ENCODE results near the gene IGF2BP2.
"Not testable (repeated sequence)": the region's sequence is repeated elsewhere in the genome, so short reads cannot be mapped to it uniquely, and the experiment has no call there.

Gene IGF2BP2

DNA sequence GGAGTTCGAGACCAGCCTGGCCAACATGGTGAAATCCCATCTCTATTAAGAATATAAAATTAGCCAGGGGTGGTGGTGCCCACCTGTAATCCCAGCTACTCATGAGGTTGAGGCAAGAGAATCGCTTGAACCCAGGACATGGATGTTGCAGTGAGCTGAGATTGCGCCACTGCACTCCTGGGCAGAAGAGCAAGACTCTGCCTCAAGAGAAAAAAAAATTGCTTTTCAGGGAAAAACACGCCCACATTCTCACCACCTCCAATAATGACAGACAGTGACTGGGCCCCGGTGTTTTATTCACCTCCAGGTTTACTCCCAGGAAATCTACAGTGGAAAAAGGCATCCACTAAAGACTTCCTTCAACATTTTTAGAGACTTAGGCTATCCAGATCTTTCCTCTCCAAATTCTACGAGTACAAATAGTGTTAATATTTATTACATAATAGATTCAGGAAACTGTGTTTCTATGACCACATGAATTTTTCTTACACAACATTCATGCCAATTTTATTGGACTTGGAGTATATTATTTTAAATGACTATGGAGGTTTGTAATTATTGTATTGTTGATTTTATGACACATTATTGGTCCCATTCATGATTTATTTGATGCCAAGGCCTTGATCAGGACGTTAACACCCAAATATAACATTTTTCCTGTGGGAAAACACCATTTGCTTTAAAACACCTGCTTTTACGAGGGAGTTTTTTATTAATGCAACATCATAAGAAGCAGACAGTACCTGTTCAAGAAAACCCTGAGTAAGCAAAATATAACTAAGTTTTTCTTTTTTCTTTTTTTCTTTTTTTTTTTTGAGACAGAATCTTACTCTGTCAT, 26.6 kb downstream of the IGF2BP2 start:
- no peak overlapping the region for H3K4me3 Mint-ChIP-seq
- H3K4me1 Mint-ChIP-seq (ENCODE audit: low read depth) = no peaks in the 10 kb centered on the region
- no peaks in the 10 kb centered on the region for H3K36me3 Mint-ChIP-seq
- no peak overlapping the region for H3K27ac Mint-ChIP-seq
- H3K27me3 Mint-ChIP-seq = peaks cover 2% of the 10 kb centered on the region
- H3K9me3 Mint-ChIP-seq (ENCODE audit: low read depth) = no peaks in the 10 kb centered on the region

- H3K27ac Mint-ChIP-seq = no peak overlapping the region
- H3K4me1 Mint-ChIP-seq (ENCODE audit: low read depth) = no peaks in the 10 kb centered on the region
- peaks cover 2% of the 10 kb centered on the region for H3K27me3 Mint-ChIP-seq
- H3K9me3 Mint-ChIP-seq (ENCODE audit: low read depth) = no peaks in the 10 kb centered on the region
- H3K36me3 Mint-ChIP-seq = no peaks in the 10 kb centered on the region
- no peak overlapping the region for H3K4me3 Mint-ChIP-seq
Observed at GRCh38 chr3:185797108-185797881, 27.5 kb downstream of the IGF2BP2 start.

DNA sequence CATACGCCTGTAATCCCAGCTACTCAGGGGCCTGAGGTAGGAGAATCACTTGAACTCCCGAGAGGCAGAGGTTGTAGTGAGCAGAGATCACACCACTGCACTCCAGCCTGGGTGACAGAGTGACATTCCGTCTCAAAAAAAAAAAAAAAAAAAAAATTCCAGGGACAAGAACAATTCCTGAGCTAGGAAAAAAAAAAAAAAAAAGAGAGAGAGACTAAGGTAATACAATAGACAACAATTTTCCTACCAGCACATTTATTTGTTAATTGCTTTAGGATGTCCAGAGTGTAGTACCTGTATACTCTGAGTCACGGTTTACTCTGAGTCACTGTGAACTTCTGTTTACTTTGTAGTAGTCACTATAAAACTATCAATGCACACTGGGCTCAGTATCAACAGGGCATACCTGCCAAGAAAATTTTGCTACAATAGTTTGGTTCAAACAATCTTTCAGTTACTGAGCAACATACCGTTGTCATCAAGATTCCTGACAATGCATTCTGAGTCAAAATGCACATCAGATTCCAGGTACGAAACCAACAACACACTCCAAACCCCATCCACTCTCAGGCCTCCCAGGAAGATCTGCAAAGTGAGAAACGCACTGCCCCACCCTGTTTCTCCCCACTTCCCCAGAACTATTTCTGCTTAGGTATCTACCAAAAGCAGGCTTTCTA, 28.3 kb downstream of the IGF2BP2 start:
- Mint-ChIP-seq H3K36me3 (no peaks in the 10 kb centered on the region), H3K27me3 (peaks cover 4% of the 10 kb centered on the region), H3K9me3 (ENCODE audit: low read depth) (no peaks in the 10 kb centered on the region), H3K4me1 (ENCODE audit: low read depth) (no peaks in the 10 kb centered on the region), H3K27ac (no peak overlapping the region), H3K4me3 (no peak overlapping the region)

DNA sequence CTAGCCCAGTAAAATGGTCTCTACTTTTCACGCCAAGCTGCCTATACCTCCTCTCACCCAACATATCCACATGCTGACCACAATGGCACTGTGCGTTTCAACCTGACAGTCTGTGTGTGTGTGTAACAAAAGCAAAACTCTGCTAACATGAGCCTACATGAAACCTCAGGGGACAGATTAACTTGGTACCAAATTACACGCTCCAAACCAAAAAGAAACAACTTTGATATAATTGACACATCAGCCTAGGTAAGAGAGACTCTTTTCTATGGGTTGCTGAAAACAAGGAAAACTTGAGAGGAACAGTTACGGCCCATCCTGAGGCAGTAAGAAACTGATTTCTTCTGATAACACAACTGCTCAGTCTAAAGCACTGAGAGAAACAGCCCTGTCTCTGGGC, 31.5 kb downstream of the IGF2BP2 start:
- no peaks in the 10 kb centered on the region for H3K4me1 Mint-ChIP-seq (ENCODE audit: low read depth)
- H3K4me3 Mint-ChIP-seq = no peak overlapping the region
- H3K27me3 Mint-ChIP-seq = peaks cover 4% of the 10 kb centered on the region
- no peaks in the 10 kb centered on the region for H3K36me3 Mint-ChIP-seq
- H3K27ac Mint-ChIP-seq = no peak overlapping the region
- H3K9me3 Mint-ChIP-seq (ENCODE audit: low read depth) = no peaks in the 10 kb centered on the region

DNA sequence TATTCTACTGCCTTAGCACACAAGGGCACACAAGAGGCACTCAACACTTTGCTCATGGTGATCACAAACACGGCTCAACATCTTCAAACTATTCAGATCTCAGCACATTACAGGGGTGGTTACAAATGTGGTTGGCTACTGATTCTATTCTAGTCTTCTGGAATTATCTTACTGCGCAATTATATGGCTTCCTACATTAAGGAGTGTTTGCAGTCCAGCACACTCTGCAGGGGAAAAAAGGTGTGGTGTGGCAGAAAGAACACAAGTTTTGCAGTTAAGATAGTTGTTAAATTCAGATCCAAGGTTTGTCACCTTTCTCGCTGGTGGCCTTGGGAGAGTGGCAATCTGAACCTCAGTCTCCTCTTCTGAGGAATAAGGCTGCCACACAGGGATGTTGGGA, 31.9 kb downstream of the IGF2BP2 start:
- peaks cover 4% of the 10 kb centered on the region for H3K27me3 Mint-ChIP-seq

DNA sequence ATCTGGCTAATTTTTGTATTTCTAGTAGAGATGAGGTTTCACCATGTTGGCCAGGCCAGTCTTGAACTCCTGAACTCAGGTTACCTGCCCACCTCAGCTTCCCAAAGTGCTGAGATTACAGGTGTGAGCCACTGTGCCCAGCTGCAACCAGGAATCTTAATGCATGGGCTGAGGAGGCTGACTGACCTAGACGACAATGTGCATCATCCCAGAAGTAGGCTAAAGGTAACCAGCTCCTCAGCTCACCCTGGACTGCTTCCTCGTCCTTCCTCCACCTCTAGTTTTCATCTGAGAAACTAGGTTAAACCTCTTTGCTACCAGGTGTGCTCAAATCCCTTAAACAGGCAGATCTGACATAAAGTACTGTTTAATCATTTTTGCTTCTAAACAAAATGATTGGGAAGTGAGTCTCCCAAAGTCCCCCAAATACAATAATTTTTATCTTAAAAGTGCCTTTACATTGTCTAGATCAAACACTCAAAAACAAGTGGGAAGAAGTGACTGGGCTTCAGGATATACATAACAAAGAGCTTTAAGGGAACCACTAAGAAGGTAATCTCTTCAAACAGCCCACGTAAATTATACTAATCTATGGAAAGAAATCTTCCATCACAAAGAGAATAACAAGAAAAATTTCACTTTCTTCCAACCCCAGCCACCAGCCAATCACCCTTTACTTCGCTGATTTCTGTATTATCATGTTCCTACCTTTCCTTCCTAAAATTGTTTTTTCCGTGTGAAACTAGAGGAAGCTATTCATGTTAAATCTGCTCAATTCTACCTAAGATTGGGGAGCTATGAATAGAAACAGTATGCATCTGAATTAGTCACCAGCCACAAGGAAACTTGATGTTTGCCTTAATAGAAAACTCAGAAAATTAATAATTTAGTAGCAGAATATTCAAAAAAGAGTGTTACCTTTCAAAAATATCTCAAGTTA, 34.7 kb downstream of the IGF2BP2 start:
- Mint-ChIP-seq H3K27ac (no peak overlapping the region), H3K36me3 (no peaks in the 10 kb centered on the region), H3K4me3 (no peak overlapping the region), H3K27me3 (peaks cover 4% of the 10 kb centered on the region), H3K9me3 (ENCODE audit: low read depth) (no peaks in the 10 kb centered on the region), H3K4me1 (ENCODE audit: low read depth) (no peaks in the 10 kb centered on the region)

More for the DNA sequence above, 31.9 kb downstream of the IGF2BP2 start:
- no peaks in the 10 kb centered on the region for H3K4me1 Mint-ChIP-seq (ENCODE audit: low read depth)
- no peak overlapping the region for H3K27ac Mint-ChIP-seq
- no peaks in the 10 kb centered on the region for H3K9me3 Mint-ChIP-seq (ENCODE audit: low read depth)
- no peaks in the 10 kb centered on the region for H3K36me3 Mint-ChIP-seq
- H3K4me3 Mint-ChIP-seq = no peak overlapping the region

DNA sequence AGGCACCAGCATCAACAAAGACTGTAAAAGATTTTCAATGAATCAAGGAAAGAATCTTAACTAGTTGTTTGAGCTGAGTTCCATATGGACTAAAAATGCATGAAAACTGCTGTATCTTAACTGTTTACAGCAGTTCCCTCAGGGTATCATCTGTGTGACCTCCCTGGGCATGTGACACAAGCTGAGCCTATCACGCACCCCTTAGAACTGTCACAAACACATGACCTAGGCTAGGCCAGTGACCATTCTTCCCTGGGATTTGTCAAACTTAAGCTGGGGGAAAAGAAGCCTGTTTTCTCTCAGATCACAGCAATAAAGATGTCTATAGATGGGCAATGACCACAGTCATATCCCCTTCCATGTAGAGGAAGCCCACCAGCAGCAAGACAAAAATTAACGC, 35.7 kb downstream of the IGF2BP2 start:
- no peaks in the 10 kb centered on the region for H3K4me1 Mint-ChIP-seq (ENCODE audit: low read depth)
- H3K9me3 Mint-ChIP-seq (ENCODE audit: low read depth) = no peaks in the 10 kb centered on the region
- H3K27me3 Mint-ChIP-seq = peaks cover 4% of the 10 kb centered on the region
- H3K27ac Mint-ChIP-seq = no peak overlapping the region
- no peaks in the 10 kb centered on the region for H3K36me3 Mint-ChIP-seq
- no peak overlapping the region for H3K4me3 Mint-ChIP-seq

DNA sequence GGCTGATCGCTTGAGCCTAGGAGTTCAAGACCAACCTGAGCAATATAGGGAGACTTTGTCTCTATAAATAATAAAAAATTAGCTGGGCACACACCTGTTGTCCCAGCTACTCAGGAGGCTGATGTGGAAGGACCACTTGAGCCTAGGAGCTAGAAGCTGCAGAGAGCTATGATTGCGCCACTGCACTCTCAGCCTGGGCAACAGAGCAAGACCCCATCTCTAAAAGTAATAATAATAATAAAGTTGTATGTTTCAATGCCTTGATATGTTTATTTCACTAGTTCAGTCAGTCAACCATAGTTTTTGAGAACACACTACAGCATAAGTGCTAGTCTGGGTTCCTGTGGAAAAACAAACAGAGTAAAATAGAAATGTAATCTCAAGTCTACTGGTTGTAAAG, 36.5 kb downstream of the IGF2BP2 start:
- H3K9me3 Mint-ChIP-seq (ENCODE audit: low read depth) = no peaks in the 10 kb centered on the region
- no peaks in the 10 kb centered on the region for H3K4me1 Mint-ChIP-seq (ENCODE audit: low read depth)
- H3K27me3 Mint-ChIP-seq = peaks cover 4% of the 10 kb centered on the region
- no peak overlapping the region for H3K27ac Mint-ChIP-seq
- no peak overlapping the region for H3K4me3 Mint-ChIP-seq
- H3K36me3 Mint-ChIP-seq = no peaks in the 10 kb centered on the region

- Mint-ChIP-seq H3K36me3 (no peaks in the 10 kb centered on the region), H3K27me3 (peaks cover 5% of the 10 kb centered on the region), H3K9me3 (ENCODE audit: low read depth) (no peaks in the 10 kb centered on the region)
Observed at GRCh38 chr3:185786956-185787877, 37.6 kb downstream of the IGF2BP2 start.

GRCh38 chr3:185786258-185786657, 38.6 kb downstream of the IGF2BP2 start:
- not testable (repeated sequence) for H3K36me3 Mint-ChIP-seq; H3K9me3 Mint-ChIP-seq (ENCODE audit: low read depth); H3K27me3 Mint-ChIP-seq; H3K27ac Mint-ChIP-seq; H3K4me3 Mint-ChIP-seq; H3K4me1 Mint-ChIP-seq (ENCODE audit: low read depth)

More at GRCh38 chr3:185786956-185787877, 37.6 kb downstream of the IGF2BP2 start:
- Mint-ChIP-seq H3K4me1 (ENCODE audit: low read depth) (no peaks in the 10 kb centered on the region), H3K27ac (no peak overlapping the region), H3K4me3 (no peak overlapping the region)

DNA sequence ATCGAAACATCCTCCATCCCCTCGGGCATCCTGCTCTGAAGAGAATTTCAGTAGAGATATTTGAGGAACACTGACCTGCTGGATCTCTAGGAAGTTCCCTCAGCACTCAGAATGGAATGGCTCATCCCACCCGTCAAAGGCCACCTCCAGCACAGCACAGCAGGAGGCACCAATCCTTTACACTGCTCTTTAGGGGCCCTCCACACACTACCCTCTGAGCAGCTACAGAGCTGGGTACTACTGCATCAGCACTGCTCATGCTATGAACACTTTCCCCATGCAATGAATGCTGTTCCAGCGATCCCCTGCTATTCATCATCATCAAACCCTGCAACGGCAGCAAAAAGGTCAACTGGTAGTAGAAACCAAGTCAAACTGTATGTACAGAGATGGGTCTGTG, 40.5 kb downstream of the IGF2BP2 start:
- no peak overlapping the region for H3K27ac Mint-ChIP-seq
- H3K4me1 Mint-ChIP-seq (ENCODE audit: low read depth) = no peaks in the 10 kb centered on the region
- no peaks in the 10 kb centered on the region for H3K36me3 Mint-ChIP-seq
- no peaks in the 10 kb centered on the region for H3K9me3 Mint-ChIP-seq (ENCODE audit: low read depth)
- H3K4me3 Mint-ChIP-seq = no peak overlapping the region
- H3K27me3 Mint-ChIP-seq = peaks cover 2% of the 10 kb centered on the region

DNA sequence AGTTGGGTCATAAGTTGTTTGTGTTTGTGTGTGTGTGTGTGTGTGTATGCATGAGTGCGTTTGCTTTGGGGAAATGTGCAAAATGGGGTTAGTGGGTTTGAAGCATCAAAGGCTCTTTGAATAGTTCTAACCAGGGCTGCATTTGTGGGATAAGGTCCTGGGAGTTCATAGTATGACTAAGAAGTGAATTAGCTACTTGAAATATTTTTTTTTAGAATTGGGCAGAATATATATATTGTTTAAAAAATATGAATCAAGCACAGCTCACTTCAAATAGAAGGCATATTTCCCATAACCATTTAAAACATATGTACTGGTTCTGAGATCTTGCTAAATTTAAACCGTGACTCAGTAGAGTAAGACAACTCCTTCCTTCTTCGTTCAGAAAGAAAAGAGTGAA, 43.1 kb downstream of the IGF2BP2 start:
- H3K27me3 Mint-ChIP-seq = peaks cover 2% of the 10 kb centered on the region
- H3K27ac Mint-ChIP-seq = no peak overlapping the region
- no peaks in the 10 kb centered on the region for H3K4me1 Mint-ChIP-seq (ENCODE audit: low read depth)
- no peak overlapping the region for H3K4me3 Mint-ChIP-seq
- H3K9me3 Mint-ChIP-seq (ENCODE audit: low read depth) = no peaks in the 10 kb centered on the region
- H3K36me3 Mint-ChIP-seq = no peaks in the 10 kb centered on the region

DNA sequence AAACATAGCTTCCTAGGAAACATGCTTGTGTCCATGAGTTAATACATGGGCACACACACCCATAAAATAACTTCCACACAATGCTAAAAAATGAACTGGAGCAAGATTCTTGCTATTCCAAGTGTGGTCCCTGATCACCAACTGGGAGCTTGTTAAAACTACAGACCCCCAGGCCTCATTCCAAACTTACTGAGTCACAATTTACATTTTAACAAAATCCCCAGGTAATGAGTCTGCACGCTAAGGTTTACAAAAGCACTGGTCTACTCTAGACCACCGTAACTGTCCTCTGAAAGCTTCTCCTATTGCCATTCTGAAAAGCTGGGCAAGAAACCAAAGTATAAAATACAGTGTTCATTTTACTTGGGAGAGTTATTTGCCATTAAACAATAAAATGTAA, 45.4 kb downstream of the IGF2BP2 start:
- H3K27ac Mint-ChIP-seq = no peak overlapping the region
- H3K27me3 Mint-ChIP-seq = peaks cover 2% of the 10 kb centered on the region
- no peaks in the 10 kb centered on the region for H3K9me3 Mint-ChIP-seq (ENCODE audit: low read depth)
- H3K4me1 Mint-ChIP-seq (ENCODE audit: low read depth) = no peaks in the 10 kb centered on the region
- no peak overlapping the region for H3K4me3 Mint-ChIP-seq
- H3K36me3 Mint-ChIP-seq = no peaks in the 10 kb centered on the region
